Activated naive CD4-positive, alpha-beta T cell treated with anti-CD3 and anti-CD28 coated beads, Interleukin-2, amount 50 U/mL, for 16 hours (primary cell): ENCODE measurements around the gene MBD4.
"Not testable (repeated sequence)": the region's sequence is repeated elsewhere in the genome, so short reads cannot be mapped to it uniquely, and the experiment has no call there.

Source experiments
- DNase-seq: peaks from one replicate; pipeline ENCODE4 v3.0.0-alpha.2; 2020

Gene MBD4

DNA sequence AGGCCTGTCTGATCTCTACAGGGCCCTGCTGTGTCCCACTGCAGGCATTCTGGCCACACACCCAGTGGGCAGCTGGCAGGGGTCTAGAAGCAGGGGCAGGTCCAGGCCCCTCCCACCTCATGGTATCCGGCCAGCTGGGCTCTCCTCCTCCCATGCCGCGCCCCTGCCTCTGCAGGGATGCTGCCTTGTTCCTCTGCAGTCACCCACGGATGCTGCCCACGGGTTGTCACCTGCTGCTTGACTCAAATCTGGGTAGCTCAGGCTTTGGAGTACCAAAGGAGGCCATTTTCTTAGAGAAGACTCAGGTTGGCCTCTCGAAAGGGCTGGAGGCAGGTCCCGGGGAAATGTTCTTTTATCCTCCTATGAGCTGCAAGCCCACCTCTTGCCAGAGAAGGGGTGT lies 36.3 kb downstream of the MBD4 start:
- DNase-seq: no peak

GRCh38 chr3:129402616-129403015 lies 37.1 kb downstream of the MBD4 start:
- no peak for DNase-seq

GRCh38 chr3:129402210-129402609 lies 37.5 kb downstream of the MBD4 start:
- DNase-seq: no peak

GRCh38 chr3:129399895-129400357 lies 39.8 kb downstream of the MBD4 start:
- DNase-seq: no peak

DNA sequence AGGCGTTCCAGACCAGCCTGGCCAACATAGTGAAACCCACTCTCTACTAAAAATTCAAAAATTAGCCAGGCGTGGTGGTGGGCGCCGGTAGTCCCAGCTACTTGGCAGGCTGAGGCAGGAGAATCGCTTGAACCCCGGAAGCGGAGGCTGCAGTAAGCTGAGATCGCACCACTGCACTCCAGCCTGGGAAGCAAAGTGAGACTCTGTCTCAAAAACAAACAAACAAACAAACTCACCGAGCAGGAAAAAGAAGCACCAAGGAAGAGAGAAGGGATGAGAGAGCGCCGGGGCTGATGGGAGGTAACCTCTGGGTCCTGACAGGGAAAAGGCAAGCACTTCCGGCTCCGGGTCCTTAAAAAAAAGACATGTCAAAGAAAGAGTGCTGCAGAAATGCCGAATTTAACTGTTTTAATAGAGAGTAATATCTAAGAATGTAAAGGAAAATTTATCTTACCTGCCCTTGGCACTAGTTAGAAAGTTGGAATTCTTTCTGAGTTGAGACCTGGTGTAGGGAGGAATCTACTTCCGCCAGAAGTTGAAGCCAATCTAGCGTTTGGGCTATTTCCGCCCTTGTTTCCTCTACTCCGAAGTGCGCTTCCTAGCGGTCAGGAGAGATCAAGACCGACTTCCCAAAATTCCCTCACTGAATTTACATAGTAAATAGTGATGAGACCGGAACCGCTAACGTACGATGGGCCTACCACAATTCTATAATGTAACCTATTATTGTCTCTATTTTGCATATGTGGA lies 40.4 kb downstream of the MBD4 start:
- peak; percentile 68 for DNase-seq

- DNase-seq: peak; percentile 17
These were observed 41.0 kb downstream of the MBD4 start for GRCh38 chr3:129398803-129399144.

DNA sequence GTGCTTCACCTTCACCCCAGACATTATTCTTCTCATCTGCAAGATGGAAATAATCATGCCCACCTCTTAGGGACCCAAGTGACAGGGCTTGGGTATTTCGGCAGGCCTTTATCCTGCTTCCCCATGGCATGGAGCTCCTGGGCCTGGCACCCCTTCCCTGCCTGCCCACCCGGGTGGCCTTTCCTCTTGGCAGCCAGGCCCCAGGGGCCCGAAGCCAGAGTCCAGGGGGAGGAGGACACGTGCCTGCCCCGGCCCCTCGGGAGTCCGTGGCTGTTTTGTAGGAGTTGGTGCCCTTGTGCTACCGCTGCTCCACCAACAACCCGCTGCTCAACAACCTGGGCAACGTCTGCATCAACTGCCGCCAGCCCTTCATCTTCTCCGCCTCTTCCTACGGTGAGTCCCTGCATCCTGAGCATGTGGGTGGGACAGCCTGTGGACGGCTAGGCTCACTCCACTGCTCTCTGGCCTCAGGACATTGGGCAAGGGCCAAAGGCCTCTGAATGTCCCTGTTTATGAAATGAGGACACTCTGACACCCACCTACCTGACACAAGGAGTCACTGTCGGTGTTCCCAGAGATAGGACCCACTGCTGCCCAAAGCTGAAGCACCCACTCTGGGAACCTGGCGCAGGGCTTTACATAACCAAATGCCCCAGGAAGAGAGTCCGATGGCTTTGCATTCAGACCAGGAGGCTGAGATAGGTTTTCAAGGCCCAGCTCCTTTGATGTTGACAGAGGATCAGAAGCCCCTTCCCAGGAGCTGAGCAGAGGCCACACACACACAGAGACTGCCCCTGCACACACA lies 45.8 kb downstream of the MBD4 start:
- not testable (repeated sequence) for DNase-seq

DNA sequence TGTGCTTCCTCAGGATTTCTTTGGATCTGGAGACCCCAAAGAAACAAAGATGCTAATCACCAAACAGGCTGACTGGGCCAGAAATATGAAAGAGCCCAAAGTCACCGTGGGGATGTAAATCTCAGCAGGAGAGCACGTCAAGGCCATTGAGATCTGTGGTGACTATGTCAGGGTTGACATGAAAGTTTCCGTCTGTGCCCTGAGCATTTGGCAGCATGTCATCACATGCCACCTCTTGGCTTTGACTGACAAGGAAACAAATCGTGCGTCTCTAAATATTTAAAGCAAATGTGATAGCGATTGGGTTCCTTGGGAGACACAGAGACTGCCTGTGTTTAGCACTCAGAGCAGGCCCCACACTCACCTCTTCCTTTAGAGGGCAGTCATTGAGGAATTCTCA lies 46.5 kb downstream of the MBD4 start:
- DNase-seq: no peak

- DNase-seq: not testable (repeated sequence)
These were observed 47.5 kb downstream of the MBD4 start for GRCh38 chr3:129392106-129392887.

- not testable (repeated sequence) for DNase-seq
These were observed 48.2 kb downstream of the MBD4 start for GRCh38 chr3:129391583-129391982.

GRCh38 chr3:129389572-129389937 lies 50.2 kb downstream of the MBD4 start:
- DNase-seq: no peak

DNA sequence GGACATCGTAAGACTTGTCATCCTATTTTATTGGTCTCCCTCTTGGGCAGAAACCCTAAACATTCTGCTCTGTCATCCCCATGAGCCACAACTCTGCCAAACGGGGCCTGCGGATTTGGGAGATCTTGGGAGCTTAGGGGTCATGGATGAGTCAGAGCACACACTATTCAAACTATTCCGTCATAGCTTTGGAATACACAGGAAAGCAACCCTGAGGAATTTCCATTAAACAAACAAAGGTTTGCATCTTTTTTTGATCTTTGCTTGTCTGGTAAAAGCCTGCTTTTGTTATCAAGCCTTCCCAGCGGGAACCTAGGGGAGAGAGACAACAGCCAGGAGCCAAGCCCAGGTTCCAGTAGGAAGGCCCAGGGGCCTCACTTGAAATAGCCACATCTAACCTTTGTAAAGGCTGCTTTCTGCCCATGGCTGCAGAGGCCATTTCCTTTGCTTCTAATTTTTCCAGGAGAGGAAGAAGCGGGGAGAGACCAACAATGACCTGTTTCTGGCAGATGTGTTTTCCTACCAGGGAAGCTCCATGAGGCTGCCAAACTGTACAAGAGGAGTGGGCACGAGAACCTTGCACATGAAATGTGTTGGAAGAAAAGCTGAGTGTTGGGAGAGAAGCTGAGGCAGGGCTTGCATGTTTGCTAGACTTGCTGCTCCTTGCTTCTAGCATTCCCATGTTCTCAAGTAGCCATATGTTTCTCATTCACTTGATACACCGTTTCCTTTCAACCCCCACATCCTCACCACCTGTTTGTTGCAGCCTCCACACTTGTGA lies 50.8 kb downstream of the MBD4 start:
- DNase-seq: not testable (repeated sequence)

GRCh38 chr3:129387487-129387886 lies 52.3 kb downstream of the MBD4 start:
- DNase-seq: no peak

- DNase-seq: no peak
These were observed 52.8 kb downstream of the MBD4 start for GRCh38 chr3:129386984-129387383.

- not testable (repeated sequence) for DNase-seq
These were observed 54.2 kb downstream of the MBD4 start for GRCh38 chr3:129385507-129385906.

DNA sequence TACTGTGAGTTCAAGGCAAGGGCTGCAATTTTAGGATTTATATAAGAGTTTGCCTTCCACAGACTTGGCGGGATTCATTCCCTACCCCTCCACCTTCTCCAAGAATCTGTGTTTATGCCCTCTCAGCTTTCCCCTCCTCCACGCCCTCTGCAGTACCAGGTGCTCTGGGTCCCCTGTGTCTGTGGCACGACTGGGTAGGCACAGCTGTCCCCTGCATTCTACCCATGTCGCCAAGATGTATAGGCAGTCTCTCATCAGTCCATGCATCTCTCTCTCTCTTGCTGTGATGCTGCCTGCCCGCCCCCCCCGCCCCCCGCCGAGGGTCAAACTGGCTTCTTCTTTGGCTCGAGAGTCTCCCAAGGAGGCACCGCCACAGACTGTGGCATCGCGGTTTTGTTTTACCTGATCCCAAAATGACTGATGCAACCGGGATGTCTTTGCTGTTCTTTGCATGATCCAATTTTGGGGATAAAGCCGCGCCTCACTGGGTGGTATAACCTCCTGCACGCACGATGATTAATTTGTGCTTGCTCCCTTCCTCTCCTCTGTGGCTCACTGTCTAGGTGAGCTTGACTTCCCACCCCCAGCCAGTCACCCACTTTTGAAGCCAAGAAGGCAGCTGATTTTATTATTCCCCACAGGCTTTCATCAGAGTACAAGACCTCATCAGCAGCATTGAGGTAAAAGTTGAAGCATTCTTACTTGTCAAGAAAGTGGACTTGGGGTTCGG lies 55.0 kb downstream of the MBD4 start:
- no peak for DNase-seq

GRCh38 chr3:129384103-129384502 lies 55.6 kb downstream of the MBD4 start:
- not testable (repeated sequence) for DNase-seq

- peak; percentile 48 for DNase-seq
These were observed 56.4 kb downstream of the MBD4 start for GRCh38 chr3:129383292-129383860.

DNA sequence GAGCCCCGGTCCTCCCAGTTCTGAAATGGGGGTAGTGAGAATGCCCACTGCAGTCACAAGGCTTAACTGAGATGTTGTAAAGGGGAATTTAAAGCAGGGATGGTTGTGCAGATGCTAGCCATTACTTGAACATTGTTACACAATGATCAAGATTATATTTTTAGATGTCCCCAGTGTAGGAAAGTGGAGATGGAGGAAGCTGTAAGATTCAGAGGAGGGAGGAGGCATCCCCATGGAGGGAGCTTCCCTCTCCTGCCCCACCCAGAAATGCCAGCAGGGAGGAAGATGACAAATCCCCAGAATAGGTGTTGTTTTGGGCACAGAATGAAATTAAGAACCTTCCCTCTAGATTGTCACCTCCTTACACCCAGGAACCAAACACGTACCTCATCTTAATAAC lies 57.4 kb downstream of the MBD4 start:
- DNase-seq: no peak
